Measurements from ENCODE around the gene BRSK1.

Gene BRSK1

GRCh38 chr19:55339105-55339888 lies 55.5 kb downstream of the BRSK1 start, which contains the start of gene KMT5C:
Gene KMT5C, plus strand, starts transcription at chr19:55339876. Its CDS starts 2,061 bp downstream, at chr19:55341937.
- DNase-seq: peak; percentile 100

- peak; percentile 43 for DNase-seq
Measured at GRCh38 chr19:55339889-55340783, 56.3 kb downstream of the BRSK1 start.

GRCh38 chr19:55340784-55341147 lies 57.0 kb downstream of the BRSK1 start:
- DNase-seq: no peak

GRCh38 chr19:55341171-55341588 lies 57.4 kb downstream of the BRSK1 start:
- DNase-seq: peak; percentile 64

GRCh38 chr19:55341595-55342531 lies 58.1 kb downstream of the BRSK1 start:
- no peak for DNase-seq

- DNase-seq: no peak
Measured at GRCh38 chr19:55344444-55344843, 60.6 kb downstream of the BRSK1 start.

- no peak for DNase-seq
Measured at GRCh38 chr19:55345101-55345817, 61.5 kb downstream of the BRSK1 start.

- DNase-seq: no peak
Measured at GRCh38 chr19:55345818-55346724, 62.3 kb downstream of the BRSK1 start.

GRCh38 chr19:55346725-55347441 lies 63.1 kb downstream of the BRSK1 start:
- DNase-seq: no peak

- DNase-seq: no peak
Measured at GRCh38 chr19:55347442-55348009, 63.7 kb downstream of the BRSK1 start.

- DNase-seq: no peak
Measured at GRCh38 chr19:55348317-55349034, 64.7 kb downstream of the BRSK1 start.

GRCh38 chr19:55350620-55351315 lies 67.0 kb downstream of the BRSK1 start:
- no peak for DNase-seq

GRCh38 chr19:55352040-55352439 lies 68.2 kb downstream of the BRSK1 start:
- no peak for DNase-seq

GRCh38 chr19:55352549-55353145 lies 68.8 kb downstream of the BRSK1 start:
- DNase-seq: no peak

GRCh38 chr19:55353356-55353802 lies 69.6 kb downstream of the BRSK1 start:
- peak; percentile 16 for DNase-seq

GRCh38 chr19:55353803-55354697 lies 70.3 kb downstream of the BRSK1 start:
- DNase-seq: peak; percentile 81

GRCh38 chr19:55354698-55355212 lies 71.0 kb downstream of the BRSK1 start, which contains the start of gene COX6B2:
Gene COX6B2, minus strand, starts transcription at chr19:55354719. Its CDS starts 198 bp downstream, at chr19:55354521.
- no peak for DNase-seq
